Measurements from ENCODE around the gene MSX2. TPM values are rescaled to one million over a fixed set of nuclear protein-coding genes. Genes with fewer than 3 reads are reported as not detected.

MSX2 gene
- total and polyA plus RNA-seq, 2 of the 4 experiments (the other 2 are of a cell fraction) = 2.2 to 3.7 TPM

DNA sequence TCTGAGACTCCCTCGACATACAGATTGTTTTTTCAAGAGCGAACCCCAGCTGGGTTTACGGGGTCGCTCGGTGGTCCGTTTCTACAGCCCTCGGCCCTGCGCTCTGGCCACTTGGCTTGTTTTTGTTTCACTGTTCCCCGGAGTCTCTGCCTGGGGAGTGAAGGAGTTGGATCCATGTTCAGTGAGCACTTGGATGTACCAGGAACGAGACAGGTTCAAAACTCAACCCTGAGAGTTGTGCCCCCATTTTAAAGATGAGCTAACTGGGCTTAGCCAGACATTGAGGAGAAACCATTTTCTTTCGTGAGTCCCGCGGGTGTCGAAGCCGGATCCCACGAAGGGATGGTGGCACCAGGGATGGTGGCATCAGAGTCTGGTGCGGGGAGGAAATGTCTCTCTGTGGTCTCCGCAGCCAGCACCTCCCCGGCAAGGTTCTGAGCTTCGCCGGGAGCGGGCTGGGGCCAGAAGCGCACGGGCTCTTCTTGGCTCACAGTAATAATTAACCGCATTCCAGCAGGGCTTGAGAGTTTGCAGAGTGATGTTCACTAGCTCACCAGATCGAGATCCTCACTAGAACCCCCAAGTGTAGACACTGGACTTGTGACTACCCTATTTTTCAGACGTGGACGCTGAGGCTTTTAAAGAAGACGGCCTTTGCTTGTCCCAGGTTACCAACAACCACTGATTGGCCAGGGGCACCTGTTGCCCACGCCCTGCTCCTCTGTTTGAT, 1.0 kb downstream of the MSX2 start:
- WGBS, 2 experiments (ENCODE audit: extremely low coverage in 2 of 2, insufficient read length in 1 of 2) = 8% methylated on average over 5 of the region's 30 CpGs; no CpG with 5 or more reads in 1 of the 2 experiments
- Histone ChIP-seq H2AK5ac (ENCODE audit: low read depth, low read length) (no peak overlapping the region), H2AFZ (replicated peaks; ENCODE audit: low read length, poor library complexity) (peak overlapping the region; percentile 93), H3K56ac (ENCODE audit: extremely low read depth, insufficient read depth, low read length) (no peak overlapping the region), H2BK15ac (ENCODE audit: low read depth, low read length) (no peak overlapping the region), H3K27me3 (ENCODE audit: control insufficient read depth, insufficient read depth, low read length) (peaks cover 33% of the 10 kb centered on the region), H3K79me1 (ENCODE audit: low read depth in 1 of 2, low read length in 2 of 2) (peaks cover 8% of the 10 kb centered on the region in 2 experiments; a peak in 3 of 4 replicates), H3K4me1 (ENCODE audit: control insufficient read depth, insufficient read depth, low read length) (no peaks in the 10 kb centered on the region), H4K8ac (ENCODE audit: low read depth in 2 of 2, low read length in 2 of 2) (no peak overlapping the region), H2BK120ac (ENCODE audit: low read depth, low read length) (no peak overlapping the region), H4K20me1 (ENCODE audit: insufficient read depth, low read length) (no peaks in the 10 kb centered on the region), H3K4me3 (ENCODE audit: insufficient read depth, low read depth, low read length) (peak overlapping the region; percentile 54), H4K5ac (ENCODE audit: low read depth, low read length) (no peak overlapping the region), H3K4me2 (ENCODE audit: low read depth, low read length) (peak overlapping the region; percentile 97), H3K4ac (ENCODE audit: low read depth, low read length) (no peak overlapping the region; the same call in 1 of the 2 replicates), H3K23ac (ENCODE audit: low read depth, low read length) (peak overlapping the region; percentile 81), H3K18ac (ENCODE audit: low read depth, low read length) (peak overlapping the region; percentile 42; the same call in 1 of the 2 replicates), H4K91ac (ENCODE audit: insufficient read depth, low read depth, low read length) (no peak overlapping the region), H3K27ac (ENCODE audit: insufficient read depth, low read length) (peak overlapping the region; percentile 38), H3K9ac (ENCODE audit: low read depth, low read length) (peak overlapping the region; percentile 58), H2BK5ac (ENCODE audit: low read depth, low read length, poor library complexity, severe bottlenecking) (no peak overlapping the region), H3K9me3 (ENCODE audit: control insufficient read depth, insufficient read depth, low read length) (peaks cover 2% of the 10 kb centered on the region; the same call in 1 of the 2 replicates), H2AK9ac (replicated peaks; ENCODE audit: low read depth, low read length, poor library complexity) (no peak overlapping the region), H3K36me3 (ENCODE audit: control insufficient read depth, insufficient read depth, low read length) (peaks cover 6% of the 10 kb centered on the region; the same call in 1 of the 2 replicates), H3K9me1 (ENCODE audit: insufficient read depth, low read length) (no peaks in the 10 kb centered on the region), H2BK20ac (ENCODE audit: low read depth, low read length) (no peak overlapping the region), H3K14ac (replicated peaks; ENCODE audit: low read depth, low read length) (peak overlapping the region; percentile 33; the same call in 1 of the 2 replicates)
- DNase-seq = no peak
- dilution Hi-C loops (cut with HindIII; ENCODE audit: low sequenced_read_pairs, unreplicated experiment) = no loop called here
- in situ Hi-C loops (cut with MboI; ENCODE audit: low sequenced_read_pairs) = loop anchor here (25.0 kb wide), 1 partner anchor 313 kb away; no protein-coding TSS in a partner anchor
- 0 out of 2 replicates have a peak, but pooled peaks have one; percentile 1 for ATAC-seq (ENCODE audit: low read depth)
- TF ChIP-seq, protein P1, sequence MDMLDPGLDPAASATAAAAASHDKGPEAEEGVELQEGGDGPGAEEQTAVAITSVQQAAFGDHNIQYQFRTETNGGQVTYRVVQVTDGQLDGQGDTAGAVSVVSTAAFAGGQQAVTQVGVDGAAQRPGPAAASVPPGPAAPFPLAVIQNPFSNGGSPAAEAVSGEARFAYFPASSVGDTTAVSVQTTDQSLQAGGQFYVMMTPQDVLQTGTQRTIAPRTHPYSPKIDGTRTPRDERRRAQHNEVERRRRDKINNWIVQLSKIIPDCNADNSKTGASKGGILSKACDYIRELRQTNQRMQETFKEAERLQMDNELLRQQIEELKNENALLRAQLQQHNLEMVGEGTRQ (IDR thresholded peaks at IDR 0.05; ENCODE audit: low read depth, low read length) = no peak
- TF ChIP-seq RFX5 (IDR thresholded peaks at IDR 0.05; ENCODE audit: low read depth, low read length) (no peak), RAD21 (IDR thresholded peaks at IDR 0.05; ENCODE audit: low read length) (no peak), MXI1 (IDR thresholded peaks at IDR 0.05; ENCODE audit: borderline replicate concordance, low read depth, low read length) (no peak), CEBPB (IDR thresholded peaks at IDR 0.05; ENCODE audit: low read depth, low read length) (no peak), POLR2A (IDR thresholded peaks at IDR 0.05; ENCODE audit: low read depth, low read length) (no peak)
- intact Hi-C loops (cut with micrococcal nuclease) = loop anchor here (1.0 to 2.0 kb wide), 3 partner anchors 67 to 192 kb away; no protein-coding TSS in a partner anchor
- ChIA-PET POLR2A (ENCODE audit: unreplicated experiment) (no interaction called here), CTCF (interaction anchor here (1.0 kb wide), 1 partner anchor 229 kb away, joined by 3 read pairs; no protein-coding TSS in a partner anchor)
- BruUV-seq (replicated peaks) = no TSS peak
